ENCODE data around the gene LRRC43.

LRRC43 gene

GRCh38 chr12:122228092-122228491 is 45.2 kb downstream of the LRRC43 start:
- DNase-seq = no peak

GRCh38 chr12:122230798-122231197 is 47.9 kb downstream of the LRRC43 start:
- no peak for DNase-seq

- DNase-seq = no peak
Measured at GRCh38 chr12:122232691-122233090, 49.8 kb downstream of the LRRC43 start.

- DNase-seq = no peak
Measured at GRCh38 chr12:122235741-122236140, 52.8 kb downstream of the LRRC43 start.

- no peak for DNase-seq
Measured at GRCh38 chr12:122238861-122239260, 55.9 kb downstream of the LRRC43 start.

GRCh38 chr12:122243965-122244364 is 61.0 kb downstream of the LRRC43 start:
- DNase-seq = no peak

- DNase-seq = no peak
Measured at GRCh38 chr12:122244565-122245371, 61.8 kb downstream of the LRRC43 start.

- DNase-seq = no peak
Measured at GRCh38 chr12:122245553-122245952, 62.6 kb downstream of the LRRC43 start.

GRCh38 chr12:122250047-122250446 is 67.1 kb downstream of the LRRC43 start:
- no peak for DNase-seq

GRCh38 chr12:122250536-122250935 is 67.6 kb downstream of the LRRC43 start:
- DNase-seq = no peak
